ENCODE results near the gene KEAP1. TPM values are rescaled to one million over a fixed set of nuclear protein-coding genes. Genes with fewer than 3 reads are reported as not detected.
A peak's percentile ranks its signal among the peaks of the same experiment; 100 is the strongest.

The KEAP1 gene
- total RNA-seq, 6 experiments from 2014 or later: 58.9 to 77.1 (median 67.2) TPM

DNA sequence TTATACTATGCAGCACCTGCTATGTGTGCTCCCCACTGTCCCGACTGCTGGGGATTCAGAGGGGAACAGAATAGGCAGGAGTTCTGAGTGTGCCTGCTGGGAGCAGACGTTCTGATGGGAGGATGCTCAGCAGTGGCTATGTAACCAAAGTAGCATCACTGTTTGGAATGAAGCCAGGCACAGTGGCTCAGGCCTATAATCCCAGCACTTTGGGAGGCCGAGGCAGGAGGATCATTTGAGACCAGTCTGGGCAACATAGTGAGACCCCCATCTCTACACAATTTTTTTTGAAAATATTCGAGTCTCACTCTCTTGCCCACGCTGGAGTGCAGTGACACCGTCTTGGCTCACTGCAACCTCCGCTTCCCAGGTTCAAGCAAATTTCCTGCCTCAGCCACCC lies 46.6 kb upstream of the KEAP1 start:
- TF ChIP-seq, protein P1, sequence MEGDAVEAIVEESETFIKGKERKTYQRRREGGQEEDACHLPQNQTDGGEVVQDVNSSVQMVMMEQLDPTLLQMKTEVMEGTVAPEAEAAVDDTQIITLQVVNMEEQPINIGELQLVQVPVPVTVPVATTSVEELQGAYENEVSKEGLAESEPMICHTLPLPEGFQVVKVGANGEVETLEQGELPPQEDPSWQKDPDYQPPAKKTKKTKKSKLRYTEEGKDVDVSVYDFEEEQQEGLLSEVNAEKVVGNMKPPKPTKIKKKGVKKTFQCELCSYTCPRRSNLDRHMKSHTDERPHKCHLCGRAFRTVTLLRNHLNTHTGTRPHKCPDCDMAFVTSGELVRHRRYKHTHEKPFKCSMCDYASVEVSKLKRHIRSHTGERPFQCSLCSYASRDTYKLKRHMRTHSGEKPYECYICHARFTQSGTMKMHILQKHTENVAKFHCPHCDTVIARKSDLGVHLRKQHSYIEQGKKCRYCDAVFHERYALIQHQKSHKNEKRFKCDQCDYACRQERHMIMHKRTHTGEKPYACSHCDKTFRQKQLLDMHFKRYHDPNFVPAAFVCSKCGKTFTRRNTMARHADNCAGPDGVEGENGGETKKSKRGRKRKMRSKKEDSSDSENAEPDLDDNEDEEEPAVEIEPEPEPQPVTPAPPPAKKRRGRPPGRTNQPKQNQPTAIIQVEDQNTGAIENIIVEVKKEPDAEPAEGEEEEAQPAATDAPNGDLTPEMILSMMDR (IDR thresholded peaks at IDR 0.05): no peak
- Mint-ChIP-seq H3K9me3 (no peaks in the 10 kb centered on the region), H3K36me3 (ENCODE audit: low read depth) (peaks cover 23% of the 10 kb centered on the region), H3K4me1 (ENCODE audit: low read depth) (peaks cover 6% of the 10 kb centered on the region), H3K4me3 (no peak overlapping the region), H3K27ac (no peak overlapping the region), H3K27me3 (ENCODE audit: insufficient read depth) (peaks cover 2% of the 10 kb centered on the region; the same call in 1 of the 2 replicates)
- DNase-seq: no peak

DNA sequence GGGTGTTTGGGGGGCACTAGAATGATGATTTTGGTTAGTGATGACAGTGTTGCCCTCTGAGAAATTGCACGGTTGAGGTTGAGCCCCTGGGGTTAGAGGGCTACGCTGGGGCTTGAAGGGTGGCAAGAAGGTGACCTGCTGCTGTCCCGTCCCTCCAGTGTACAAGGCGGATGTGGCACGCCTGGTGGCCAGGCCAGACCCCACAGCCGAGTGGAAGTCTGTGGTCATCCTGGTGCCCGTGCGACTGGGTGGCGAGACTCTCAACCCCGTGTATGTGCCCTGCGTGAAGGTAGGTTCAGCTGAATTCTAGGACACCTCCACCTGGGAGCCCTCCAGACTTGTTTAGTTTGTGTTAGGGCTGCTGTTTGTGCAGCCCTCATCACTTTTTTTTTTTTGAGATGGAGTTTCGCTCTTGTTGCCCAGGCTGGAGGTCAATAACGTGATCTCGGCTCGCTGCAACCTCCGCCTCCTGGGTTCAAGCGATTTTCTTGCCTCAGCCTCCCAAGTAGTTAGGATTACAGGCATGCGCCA lies 45.7 kb upstream of the KEAP1 start:
- Mint-ChIP-seq H3K4me3 (no peak overlapping the region), H3K9me3 (no peaks in the 10 kb centered on the region), H3K27ac (no peak overlapping the region), H3K4me1 (ENCODE audit: low read depth) (peaks cover 8% of the 10 kb centered on the region), H3K27me3 (ENCODE audit: insufficient read depth) (peaks cover 2% of the 10 kb centered on the region; the same call in 1 of the 2 replicates), H3K36me3 (ENCODE audit: low read depth) (peaks cover 20% of the 10 kb centered on the region)
- TF ChIP-seq, protein P1 (IDR thresholded peaks at IDR 0.05): no peak
- DNase-seq: no peak

DNA sequence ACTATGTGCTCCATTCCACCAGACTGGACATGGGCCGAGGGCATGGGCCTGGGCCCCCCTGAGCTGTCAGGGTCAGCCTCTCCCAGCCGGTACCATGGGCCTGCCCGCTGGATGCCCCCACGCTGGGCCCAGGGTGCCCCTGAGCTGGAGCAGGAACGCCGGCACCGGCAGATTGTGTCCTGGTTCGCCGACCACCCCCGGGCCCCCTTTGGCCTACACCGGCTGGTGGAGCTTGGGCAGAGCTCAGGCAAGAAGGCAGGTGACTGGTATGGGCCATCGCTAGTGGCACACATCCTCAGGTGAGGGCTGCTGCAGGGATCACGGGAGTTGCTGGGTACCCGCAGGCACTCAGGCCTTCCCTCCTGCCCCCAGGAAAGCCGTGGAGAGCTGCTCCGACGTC lies 43.7 kb upstream of the KEAP1 start:
- no peak for DNase-seq
- TF ChIP-seq, protein P1 (IDR thresholded peaks at IDR 0.05): no peak
- Mint-ChIP-seq H3K27me3 (ENCODE audit: insufficient read depth) (peaks cover 2% of the 10 kb centered on the region; the same call in 1 of the 2 replicates), H3K4me1 (ENCODE audit: low read depth) (peaks cover 8% of the 10 kb centered on the region), H3K9me3 (no peaks in the 10 kb centered on the region), H3K36me3 (ENCODE audit: low read depth) (peaks cover 13% of the 10 kb centered on the region), H3K27ac (no peak overlapping the region), H3K4me3 (no peak overlapping the region)

DNA sequence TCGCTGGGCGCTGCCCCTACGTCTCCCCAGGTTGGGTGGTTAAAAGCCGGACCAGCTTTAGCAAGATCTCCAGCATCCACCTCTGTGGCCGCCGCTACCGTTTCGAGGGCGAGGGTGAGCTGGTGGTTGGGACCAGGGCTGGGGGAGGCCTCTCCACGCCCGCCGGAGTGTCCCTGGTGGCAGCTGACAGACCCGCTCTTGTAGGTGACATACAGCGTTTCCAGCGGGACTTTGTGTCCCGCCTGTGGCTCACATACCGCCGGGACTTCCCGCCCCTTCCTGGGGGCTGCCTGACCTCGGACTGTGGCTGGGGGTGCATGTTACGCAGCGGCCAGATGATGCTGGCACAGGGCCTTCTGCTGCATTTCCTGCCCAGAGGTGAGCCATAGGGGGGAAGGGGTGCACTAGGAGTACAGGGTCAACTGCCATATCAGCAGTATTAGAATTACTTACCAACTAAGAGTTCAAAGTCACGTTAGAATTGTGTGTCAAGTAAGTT lies 41.6 kb upstream of the KEAP1 start:
- Mint-ChIP-seq H3K9me3 (no peaks in the 10 kb centered on the region), H3K36me3 (ENCODE audit: low read depth) (no peaks in the 10 kb centered on the region; the same call in 1 of the 2 replicates), H3K4me3 (peak overlapping the region; percentile 93), H3K27me3 (ENCODE audit: insufficient read depth) (peaks cover 4% of the 10 kb centered on the region), H3K4me1 (ENCODE audit: low read depth) (peaks cover 8% of the 10 kb centered on the region), H3K27ac (peak overlapping the region; percentile 72)
- no peak for DNase-seq
- TF ChIP-seq, protein P1 (IDR thresholded peaks at IDR 0.05): no peak

DNA sequence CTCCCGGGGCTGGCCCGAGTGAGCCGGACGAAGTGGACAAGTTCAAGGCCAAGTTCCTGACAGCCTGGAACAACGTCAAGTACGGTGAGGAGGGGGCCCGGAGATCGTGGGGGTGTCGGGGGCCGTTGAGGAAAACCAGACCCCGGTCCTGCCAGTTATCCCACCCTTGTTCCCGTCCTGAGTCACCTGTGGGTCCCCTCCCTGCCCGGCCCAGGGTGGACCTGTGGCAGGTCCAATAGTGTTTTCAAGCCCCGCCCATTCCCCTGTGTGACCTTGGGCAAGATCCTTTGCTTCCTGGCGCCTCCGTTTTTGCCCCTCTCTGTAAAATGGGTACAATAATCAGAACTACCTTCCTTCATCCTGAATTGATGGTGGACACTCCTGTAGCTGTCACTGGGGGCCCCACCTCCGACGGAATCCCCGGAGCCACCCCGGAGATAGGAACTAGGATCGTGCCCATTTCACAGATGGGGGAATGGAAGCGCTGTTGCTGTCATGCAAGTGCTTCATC lies 41.1 kb upstream of the KEAP1 start:
- TF ChIP-seq, protein P1 (IDR thresholded peaks at IDR 0.05): no peak
- H3K4me1 Mint-ChIP-seq (ENCODE audit: low read depth): peaks cover 8% of the 10 kb centered on the region
- DNase-seq: no peak
- H3K9me3 Mint-ChIP-seq: no peaks in the 10 kb centered on the region
- peak overlapping the region; percentile 72 for H3K27ac Mint-ChIP-seq
- peak overlapping the region; percentile 93 for H3K4me3 Mint-ChIP-seq
- H3K36me3 Mint-ChIP-seq (ENCODE audit: low read depth): no peaks in the 10 kb centered on the region; the same call in 1 of the 2 replicates
- H3K27me3 Mint-ChIP-seq (ENCODE audit: insufficient read depth): peaks cover 5% of the 10 kb centered on the region
